Measurements from ENCODE around the gene RAB6A.

Gene RAB6A

GRCh38 chr11:73652046-73652730, 108.7 kb downstream of the RAB6A start:
- DNase-seq, result no peak

GRCh38 chr11:73651661-73652045, 109.2 kb downstream of the RAB6A start:
- no peak for DNase-seq

GRCh38 chr11:73651252-73651651, 109.6 kb downstream of the RAB6A start:
- DNase-seq, result no peak

- DNase-seq, result no peak
These were observed 110.5 kb downstream of the RAB6A start for GRCh38 chr11:73650400-73650799.

GRCh38 chr11:73649206-73649605, 111.7 kb downstream of the RAB6A start:
- DNase-seq, result no peak

GRCh38 chr11:73648571-73649046, 112.3 kb downstream of the RAB6A start:
- DNase-seq, result no peak

GRCh38 chr11:73648121-73648520, 112.8 kb downstream of the RAB6A start:
- no peak for DNase-seq

- DNase-seq, result peak; percentile 64
These were observed 113.3 kb downstream of the RAB6A start for GRCh38 chr11:73647459-73648100.

GRCh38 chr11:73645972-73646631, 114.8 kb downstream of the RAB6A start, which contains the start of gene PLEKHB1:
Gene PLEKHB1 (plus strand): TSS chr11:73646581. CDS start chr11:73646609, 28 bp downstream.
- DNase-seq, result no peak

GRCh38 chr11:73645121-73645969, 115.5 kb downstream of the RAB6A start:
- no peak for DNase-seq

GRCh38 chr11:73641668-73642067, 119.2 kb downstream of the RAB6A start:
- no peak for DNase-seq

- no peak for DNase-seq
These were observed 120.3 kb downstream of the RAB6A start for GRCh38 chr11:73640592-73640991.

GRCh38 chr11:73637012-73637411, 123.9 kb downstream of the RAB6A start:
- no peak for DNase-seq

- DNase-seq, result no peak
These were observed 124.6 kb downstream of the RAB6A start for GRCh38 chr11:73636249-73636648.

GRCh38 chr11:73635721-73636120, 125.2 kb downstream of the RAB6A start:
- DNase-seq, result no peak

- DNase-seq, result no peak
These were observed 126.9 kb downstream of the RAB6A start for GRCh38 chr11:73633999-73634398.

- no peak for DNase-seq
These were observed 127.9 kb downstream of the RAB6A start for GRCh38 chr11:73632996-73633395.

- DNase-seq, result no peak
These were observed 131.0 kb downstream of the RAB6A start for GRCh38 chr11:73629907-73630306.

GRCh38 chr11:73625696-73626318, 135.1 kb downstream of the RAB6A start:
- peak; percentile 67 for DNase-seq

Measured in DMS 273 treated with DMSO at 0.1 percent for 48 hours (cell line).